ENCODE measurements around the gene MYOCOS.

The MYOCOS gene, protein sequence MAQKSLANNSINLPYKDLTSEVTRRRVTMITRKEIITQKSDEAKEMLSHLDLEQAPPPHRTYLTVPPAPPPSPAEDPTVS

GRCh38 chr1:171622152-171622462 lies at the start of gene MYOCOS:
Gene MYOCOS (plus strand): TSS chr1:171622243. CDS start chr1:171623884, 1,641 bp downstream.
- Histone ChIP-seq H3K4me2 (ENCODE audit: low read depth, low read length, poor library complexity, severe bottlenecking) (no peak within 1 kb of the TSS), H3K9me3 (ENCODE audit: insufficient read depth, low read length) (no peaks in the 10 kb centered on the region), H3K36me3 (ENCODE audit: low read length) (no peaks in the 10 kb centered on the region), H3K79me2 (ENCODE audit: insufficient read depth, low read length) (no peaks in the 10 kb centered on the region), H4K20me1 (ENCODE audit: low read depth, low read length) (no peaks in the 10 kb centered on the region), H2AFZ (ENCODE audit: low read depth, low read length, severe bottlenecking) (no peak within 1 kb of the TSS), H3K4me3 (ENCODE audit: insufficient read depth, low read length, poor library complexity, severe bottlenecking) (no peak within 1 kb of the TSS), H3K9me2 (replicated peaks; ENCODE audit: insufficient read depth, low read length) (no peaks in the 10 kb centered on the region), H3K9ac (ENCODE audit: low read length) (no peak within 1 kb of the TSS), H3K27ac (ENCODE audit: low read depth, low read length) (no peak within 1 kb of the TSS), H3K27me3 (ENCODE audit: low read length) (no peaks in the 10 kb centered on the region), H3F3A (ENCODE audit: insufficient read depth) (no peaks in the 10 kb centered on the region)
- no peak for TF ChIP-seq EZH2phosphoT487 (conservative IDR thresholded peaks at IDR 0.05; ENCODE audit: low read length)
- no peak for TF ChIP-seq CTCF (IDR thresholded peaks at IDR 0.05; ENCODE audit: insufficient read depth, low read length, poor library complexity, severe bottlenecking)

DNA sequence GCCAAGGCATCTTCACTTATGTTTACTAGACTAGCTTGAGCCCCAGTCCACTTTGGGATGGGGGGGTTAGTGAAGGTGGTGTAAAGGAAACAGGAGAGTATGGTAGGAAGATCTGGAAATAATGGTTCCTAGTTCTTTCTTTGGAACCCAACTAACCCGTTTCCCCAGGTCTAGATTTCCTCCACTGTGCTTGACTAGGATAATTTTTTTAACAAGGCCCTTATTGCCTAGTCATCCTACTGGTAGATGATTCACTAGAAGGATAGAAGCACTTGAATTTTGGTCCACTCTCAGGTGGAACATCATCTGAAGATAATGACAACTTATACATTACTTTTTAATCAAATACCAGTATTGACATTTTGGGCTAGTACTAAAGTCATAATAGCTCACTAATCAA lies 45.9 kb upstream of the MYOCOS start:
- H4K20me1 ChIP-seq (ENCODE audit: low read depth, low read length): no peaks in the 10 kb centered on the region
- H3K9me3 ChIP-seq (ENCODE audit: insufficient read depth, low read length): no peaks in the 10 kb centered on the region
- H3K27ac ChIP-seq (ENCODE audit: low read depth, low read length): no peak overlapping the region
- H3K9me2 ChIP-seq (replicated peaks; ENCODE audit: insufficient read depth, low read length): no peaks in the 10 kb centered on the region
- no peak overlapping the region for H2AFZ ChIP-seq (ENCODE audit: low read depth, low read length, severe bottlenecking)
- H3K4me2 ChIP-seq (ENCODE audit: low read depth, low read length, poor library complexity, severe bottlenecking): no peak overlapping the region
- no peak for TF ChIP-seq CTCF (IDR thresholded peaks at IDR 0.05; ENCODE audit: insufficient read depth, low read length, poor library complexity, severe bottlenecking)
- TF ChIP-seq EZH2phosphoT487 (conservative IDR thresholded peaks at IDR 0.05; ENCODE audit: low read length): no peak
- H3K36me3 ChIP-seq (ENCODE audit: low read length): peaks cover 84% of the 10 kb centered on the region
- no peaks in the 10 kb centered on the region for H3K27me3 ChIP-seq (ENCODE audit: low read length)
- H3K79me2 ChIP-seq (ENCODE audit: insufficient read depth, low read length): peaks cover 10% of the 10 kb centered on the region; the same call in 1 of the 2 replicates
- H3K9ac ChIP-seq (ENCODE audit: low read length): no peak overlapping the region
- peaks cover 6% of the 10 kb centered on the region; the same call in 1 of the 2 replicates for H3F3A ChIP-seq (ENCODE audit: insufficient read depth)
- no peak overlapping the region for H3K4me3 ChIP-seq (ENCODE audit: insufficient read depth, low read length, poor library complexity, severe bottlenecking)

GRCh38 chr1:171581226-171581625 lies 40.8 kb upstream of the MYOCOS start:
- no peak overlapping the region for H2AFZ ChIP-seq (ENCODE audit: low read depth, low read length, severe bottlenecking)
- no peaks in the 10 kb centered on the region for H3K9me3 ChIP-seq (ENCODE audit: insufficient read depth, low read length)
- peaks cover 2% of the 10 kb centered on the region; the same call in 1 of the 2 replicates for H3K79me2 ChIP-seq (ENCODE audit: insufficient read depth, low read length)
- H3K9me2 ChIP-seq (replicated peaks; ENCODE audit: insufficient read depth, low read length): no peaks in the 10 kb centered on the region
- no peak overlapping the region for H3K9ac ChIP-seq (ENCODE audit: low read length)
- no peaks in the 10 kb centered on the region for H4K20me1 ChIP-seq (ENCODE audit: low read depth, low read length)
- no peak overlapping the region for H3K4me2 ChIP-seq (ENCODE audit: low read depth, low read length, poor library complexity, severe bottlenecking)
- peaks cover 79% of the 10 kb centered on the region for H3K36me3 ChIP-seq (ENCODE audit: low read length)
- H3K27ac ChIP-seq (ENCODE audit: low read depth, low read length): no peak overlapping the region
- H3K4me3 ChIP-seq (ENCODE audit: insufficient read depth, low read length, poor library complexity, severe bottlenecking): no peak overlapping the region
- no peak for TF ChIP-seq EZH2phosphoT487 (conservative IDR thresholded peaks at IDR 0.05; ENCODE audit: low read length)
- no peak for TF ChIP-seq CTCF (IDR thresholded peaks at IDR 0.05; ENCODE audit: insufficient read depth, low read length, poor library complexity, severe bottlenecking)
- H3K27me3 ChIP-seq (ENCODE audit: low read length): no peaks in the 10 kb centered on the region
- H3F3A ChIP-seq (ENCODE audit: insufficient read depth): no peaks in the 10 kb centered on the region

Measured in SU-DHL-6 (cell line).